ENCODE results near the gene MOCS3. TPM values are rescaled to one million over a fixed set of nuclear protein-coding genes. Genes with fewer than 3 reads are reported as not detected.
"Not testable (repeated sequence)": the region's sequence is repeated elsewhere in the genome, so short reads cannot be mapped to it uniquely, and the experiment has no call there.

The MOCS3 gene
- polyA plus RNA-seq, 1 donor = 4.7 TPM

- DNase-seq = peak; percentile 94
Measured at GRCh38 chr20:50931306-50932015, 27.2 kb upstream of the MOCS3 start, which contains the start of gene ADNP. ADNP (minus strand) TSS chr20:50931437; CDS start chr20:50903996, 27,441 bp downstream.

- no peak for DNase-seq
Measured at GRCh38 chr20:50932016-50932485, 26.6 kb upstream of the MOCS3 start.

- DNase-seq = no peak
Measured at GRCh38 chr20:50932691-50933280, 25.8 kb upstream of the MOCS3 start.

GRCh38 chr20:50933589-50933988 lies 25.0 kb upstream of the MOCS3 start:
- no peak for DNase-seq

- no peak for DNase-seq
Measured at GRCh38 chr20:50943069-50943468, 15.5 kb upstream of the MOCS3 start.

- no peak for DNase-seq
Measured at GRCh38 chr20:50948132-50948785, 10.4 kb upstream of the MOCS3 start.

GRCh38 chr20:50953196-50953595 lies 5.4 kb upstream of the MOCS3 start:
- no peak for DNase-seq

- no peak for DNase-seq
Measured at GRCh38 chr20:50953821-50954220, 4.8 kb upstream of the MOCS3 start.

- no peak for DNase-seq
Measured at GRCh38 chr20:50957276-50957675, 1.3 kb upstream of the MOCS3 start.

GRCh38 chr20:50957798-50958614 lies 612 bp upstream of the MOCS3 start, which contains the start of gene DPM1:
DPM1 (minus strand) TSS chr20:50958532; CDS start chr20:50958523, 9 bp downstream.
- no peak for DNase-seq

- DNase-seq = no peak
Measured at GRCh38 chr20:50959543-50960126, 1.0 kb downstream of the MOCS3 start.

- DNase-seq = peak; percentile 54
Measured at GRCh38 chr20:50967586-50967985, 9.0 kb downstream of the MOCS3 start.

- no peak for DNase-seq
Measured at GRCh38 chr20:50968289-50968688, 9.7 kb downstream of the MOCS3 start.

GRCh38 chr20:50969435-50969834 lies 10.8 kb downstream of the MOCS3 start:
- DNase-seq = no peak

- DNase-seq = no peak
Measured at GRCh38 chr20:50969912-50970311, 11.3 kb downstream of the MOCS3 start.

- DNase-seq = no peak
Measured at GRCh38 chr20:50975701-50976330, 17.2 kb downstream of the MOCS3 start.

GRCh38 chr20:50977066-50978021 lies 18.7 kb downstream of the MOCS3 start:
- no peak for DNase-seq

GRCh38 chr20:50978533-50978932 lies 19.9 kb downstream of the MOCS3 start:
- DNase-seq = not testable (repeated sequence)

GRCh38 chr20:50980071-50980681 lies 21.6 kb downstream of the MOCS3 start:
- no peak for DNase-seq

Data from left kidney (tissue), 2 donors.